Neuronal stem cell (in vitro differentiated cells): ENCODE data around the gene EXOC8.

Experiments used
- DNase-seq: peaks from one replicate; pipeline ENCODE4 v3.0.0-alpha.2; 2013; ENCODE audit warnings: low spot score
- H2AFZ ChIP-seq: one replicate; pipeline ENCODE4 v1.6.1; 2013; ENCODE audit warnings: mild to moderate bottlenecking, low read length, inconsistent platforms
- H2AK5ac ChIP-seq: 2 replicates; pipeline ENCODE4 v1.6.1; 2013; ENCODE audit warnings: low read depth, mild to moderate bottlenecking, inconsistent platforms, low read length, moderate library complexity, mixed read lengths
- H2BK120ac ChIP-seq: 2 replicates; pipeline ENCODE4 v1.6.1; 2013; ENCODE audit warnings: low read depth, mild to moderate bottlenecking, inconsistent platforms, low read length, moderate library complexity, mixed read lengths
- H2BK12ac ChIP-seq: one replicate; pipeline ENCODE4 v1.6.1; 2013; ENCODE audit warnings: low read length, inconsistent platforms
- H2BK15ac ChIP-seq: 2 replicates; pipeline ENCODE4 v1.6.1; 2013; ENCODE audit warnings: mild to moderate bottlenecking, low read length, inconsistent platforms, mixed read lengths
- H2BK5ac ChIP-seq: one replicate; pipeline ENCODE4 v1.6.1; 2013; ENCODE audit warnings: inconsistent platforms, mild to moderate bottlenecking, low read length, moderate library complexity
- H3K14ac ChIP-seq: one replicate; pipeline ENCODE4 v1.6.1; 2013; ENCODE audit warnings: low read length, inconsistent platforms
- H3K18ac ChIP-seq: 2 replicates; pipeline ENCODE4 v1.6.1; 2013; ENCODE audit warnings: low read length, inconsistent platforms
- H3K23ac ChIP-seq: 2 replicates; pipeline ENCODE4 v1.6.1; 2013; ENCODE audit warnings: low read depth, mild to moderate bottlenecking, mixed read lengths, low read length, inconsistent platforms; ENCODE audit not compliant: poor library complexity
- H3K27ac ChIP-seq: replicated peaks from 3 replicates; pipeline ENCODE4 v1.5.1; 2013; ENCODE audit warnings: low read length, inconsistent platforms
- H3K27me3 ChIP-seq, 3 experiments: 2 replicates each; pipeline ENCODE4 v1.6.1; 2013; ENCODE audit warnings: low read length in 3 of 3, mild to moderate bottlenecking in 2 of 3, inconsistent platforms in 1 of 3, low read depth in 1 of 3, mixed read lengths in 1 of 3, moderate library complexity in 1 of 3; ENCODE audit not compliant: control insufficient read depth in 3 of 3, insufficient read depth in 3 of 3
- H3K36me3 ChIP-seq, 2 donors: replicated peaks in 1 of 2; 2 replicates each; pipeline ENCODE4 v1.6.1; 2013; ENCODE audit warnings: low read length in 2 of 2; ENCODE audit not compliant: control insufficient read depth in 2 of 2, insufficient read depth in 2 of 2
- H3K4ac ChIP-seq: 2 replicates; pipeline ENCODE4 v1.6.1; 2013; ENCODE audit warnings: inconsistent platforms, mild to moderate bottlenecking, low read length, moderate library complexity
- H3K4me1 ChIP-seq, 2 donors: 1 replicate in 1 of 2; 2 replicates in 1 of 2; pipeline ENCODE4 v1.6.1; 2013; ENCODE audit warnings: low read length in 2 of 2, low read depth in 1 of 2; ENCODE audit not compliant: control insufficient read depth in 2 of 2, insufficient read depth in 1 of 2
- H3K4me2 ChIP-seq: one replicate; pipeline ENCODE4 v1.6.1; 2013; ENCODE audit warnings: mild to moderate bottlenecking, low read length, inconsistent platforms; ENCODE audit not compliant: insufficient read depth, poor library complexity, severe bottlenecking
- H3K4me3 ChIP-seq, 2 donors: 2 replicates each; pipeline ENCODE4 v1.5.1; 2013; ENCODE audit warnings: low read length in 2 of 2, mild to moderate bottlenecking in 2 of 2, inconsistent platforms in 1 of 2, moderate library complexity in 1 of 2
- H3K79me1 ChIP-seq: one replicate; pipeline ENCODE4 v1.6.1; 2013; ENCODE audit warnings: low read depth, mild to moderate bottlenecking, inconsistent platforms, low read length, moderate library complexity
- H3K9ac ChIP-seq: one replicate; pipeline ENCODE4 v1.6.1; 2013; ENCODE audit warnings: mild to moderate bottlenecking, low read depth, low read length, inconsistent platforms; ENCODE audit not compliant: poor library complexity
- H3K9me3 ChIP-seq, 2 donors: replicated peaks in 1 of 2; 2 replicates each; pipeline versions ENCODE3 to v1.6.1; 2013; ENCODE audit warnings: low read length in 2 of 2, mild to moderate bottlenecking in 2 of 2, inconsistent platforms in 1 of 2, low read depth in 1 of 2, mixed read lengths in 1 of 2, moderate library complexity in 1 of 2; ENCODE audit not compliant: control insufficient read depth in 2 of 2, insufficient read depth in 1 of 2
- H4K8ac ChIP-seq: one replicate; pipeline ENCODE4 v1.6.1; 2013; ENCODE audit warnings: low read depth, mild to moderate bottlenecking, inconsistent platforms, low read length, moderate library complexity
- H4K91ac ChIP-seq: one replicate; pipeline ENCODE4 v1.6.1; 2013; ENCODE audit warnings: low read length, low read depth, mild to moderate bottlenecking, inconsistent platforms; ENCODE audit not compliant: poor library complexity
- WGBS, 2 donors: extraction: QIAGEN DNeasy Blood & Tissue Kit; methylation state at CpG; one replicate each; pipeline ENCODE4 v1.1.7; 2013; ENCODE audit warnings: missing lambda C conversion rate in 2 of 2, mixed read lengths in 1 of 2; ENCODE audit not compliant: insufficient read length in 2 of 2, insufficient replicate concordance in 1 of 2; ENCODE audit errors: extremely low coverage in 2 of 2; 5-methylcytosine and 5-hydroxymethylcytosine counted together

Gene EXOC8

DNA sequence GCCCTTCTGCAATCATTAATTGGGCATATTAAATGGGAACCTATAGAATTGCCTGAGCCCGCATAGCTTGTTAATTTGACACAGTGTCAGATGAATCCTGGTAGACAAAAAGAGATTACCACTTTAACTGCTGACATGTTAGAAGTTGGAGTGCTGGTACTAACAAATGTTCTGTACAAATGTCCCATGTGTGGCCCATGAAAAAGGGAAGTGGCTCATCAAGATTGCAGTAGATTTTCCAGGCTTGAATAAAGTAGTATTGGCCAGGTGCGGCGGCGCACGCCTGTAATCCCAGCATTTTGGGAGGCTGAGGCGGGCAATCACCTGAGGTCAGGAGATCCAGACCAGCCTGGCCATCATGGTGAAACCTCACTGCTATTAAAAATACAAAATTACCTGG lies 51.0 kb downstream of the EXOC8 start:
- Histone ChIP-seq H2AFZ (no peak overlapping the region), H3K18ac (no peak overlapping the region), H3K27me3 (no peaks in the 10 kb centered on the region), H3K9ac (no peak overlapping the region), H3K4ac (no peak overlapping the region), H3K9me3 (no peaks in the 10 kb centered on the region), H3K4me3 (no peak overlapping the region), H3K4me2 (no peak overlapping the region), H2AK5ac (no peak overlapping the region), H2BK15ac (no peak overlapping the region), H3K79me1 (no peaks in the 10 kb centered on the region), H4K91ac (no peak overlapping the region), H2BK12ac (no peak overlapping the region), H3K27ac (no peak overlapping the region), H3K36me3 (no peaks in the 10 kb centered on the region), H2BK120ac (no peak overlapping the region), H3K23ac (no peak overlapping the region), H3K4me1 (no peaks in the 10 kb centered on the region), H2BK5ac (no peak overlapping the region), H3K14ac (no peak overlapping the region), H4K8ac (no peak overlapping the region)
- DNase-seq = no peak
- no CpG with 5 or more reads among the region's 6 CpGs for WGBS, 2 donors

- Histone ChIP-seq H3K4ac (no peak overlapping the region), H2BK12ac (no peak overlapping the region), H3K4me1 (no peaks in the 10 kb centered on the region), H3K18ac (no peak overlapping the region), H3K4me2 (no peak overlapping the region), H3K9ac (no peak overlapping the region), H2BK120ac (no peak overlapping the region), H2BK5ac (no peak overlapping the region), H3K23ac (no peak overlapping the region), H3K27ac (no peak overlapping the region), H4K8ac (no peak overlapping the region), H2BK15ac (no peak overlapping the region), H3K4me3 (no peak overlapping the region), H3K9me3 (no peaks in the 10 kb centered on the region), H2AK5ac (no peak overlapping the region), H3K27me3 (no peaks in the 10 kb centered on the region), H2AFZ (no peak overlapping the region), H3K79me1 (no peaks in the 10 kb centered on the region), H3K14ac (no peak overlapping the region), H3K36me3 (no peaks in the 10 kb centered on the region), H4K91ac (no peak overlapping the region)
- WGBS, 2 donors = no CpG with 5 or more reads among the region's 6 CpGs
- no peak for DNase-seq
These were observed 53.2 kb downstream of the EXOC8 start for GRCh38 chr1:231284441-231284840.
